Ovary (tissue), 3 donors: ENCODE results near the gene CPEB4.

Experiments
- POLR2A ChIP-seq: fragments of 450-650 bp; IDR thresholded peaks from one replicate; pipeline ENCODE4 v1.6.1; 2017; ENCODE audit warnings: antibody characterized with exemption, mild to moderate bottlenecking, moderate library complexity
- TF ChIP-seq, protein P1 (sequence below), 3 donors: fragments of 450-650 bp in 2 of 3; fragments of 200-600 bp in 1 of 3; IDR thresholded peaks; one replicate each; pipeline versions ENCODE4 v1.5.1 to v1.8.0; 2016 to 2022; ENCODE audit warnings: antibody characterized with exemption in 3 of 3, mild to moderate bottlenecking in 1 of 3
- donor health status: DM: no; HTN: no; CAD: no.

DNA sequence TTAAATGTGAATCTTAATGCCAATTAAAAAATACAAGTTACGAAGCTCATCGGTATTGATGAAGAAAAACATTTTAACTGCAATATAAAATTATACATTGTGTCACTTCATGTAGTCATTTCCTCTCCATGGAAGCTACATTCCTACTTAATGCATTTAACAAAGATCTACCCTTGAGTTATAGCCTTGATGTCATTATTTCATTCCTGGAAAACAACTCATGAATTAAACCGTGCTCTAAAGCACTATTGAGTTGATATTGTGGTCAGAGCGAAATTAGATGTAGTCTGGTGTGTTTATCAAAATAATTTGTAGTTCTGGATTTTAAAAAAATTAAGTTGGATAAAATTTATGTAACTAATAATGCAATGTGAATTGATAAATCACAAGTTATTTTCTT is 111.9 kb downstream of the CPEB4 start:
- TF ChIP-seq, protein P1, sequence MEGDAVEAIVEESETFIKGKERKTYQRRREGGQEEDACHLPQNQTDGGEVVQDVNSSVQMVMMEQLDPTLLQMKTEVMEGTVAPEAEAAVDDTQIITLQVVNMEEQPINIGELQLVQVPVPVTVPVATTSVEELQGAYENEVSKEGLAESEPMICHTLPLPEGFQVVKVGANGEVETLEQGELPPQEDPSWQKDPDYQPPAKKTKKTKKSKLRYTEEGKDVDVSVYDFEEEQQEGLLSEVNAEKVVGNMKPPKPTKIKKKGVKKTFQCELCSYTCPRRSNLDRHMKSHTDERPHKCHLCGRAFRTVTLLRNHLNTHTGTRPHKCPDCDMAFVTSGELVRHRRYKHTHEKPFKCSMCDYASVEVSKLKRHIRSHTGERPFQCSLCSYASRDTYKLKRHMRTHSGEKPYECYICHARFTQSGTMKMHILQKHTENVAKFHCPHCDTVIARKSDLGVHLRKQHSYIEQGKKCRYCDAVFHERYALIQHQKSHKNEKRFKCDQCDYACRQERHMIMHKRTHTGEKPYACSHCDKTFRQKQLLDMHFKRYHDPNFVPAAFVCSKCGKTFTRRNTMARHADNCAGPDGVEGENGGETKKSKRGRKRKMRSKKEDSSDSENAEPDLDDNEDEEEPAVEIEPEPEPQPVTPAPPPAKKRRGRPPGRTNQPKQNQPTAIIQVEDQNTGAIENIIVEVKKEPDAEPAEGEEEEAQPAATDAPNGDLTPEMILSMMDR (IDR thresholded peaks at IDR 0.05): no peak
- no peak for TF ChIP-seq POLR2A
